ENCODE measurements around the gene IL20RA.

DNA sequence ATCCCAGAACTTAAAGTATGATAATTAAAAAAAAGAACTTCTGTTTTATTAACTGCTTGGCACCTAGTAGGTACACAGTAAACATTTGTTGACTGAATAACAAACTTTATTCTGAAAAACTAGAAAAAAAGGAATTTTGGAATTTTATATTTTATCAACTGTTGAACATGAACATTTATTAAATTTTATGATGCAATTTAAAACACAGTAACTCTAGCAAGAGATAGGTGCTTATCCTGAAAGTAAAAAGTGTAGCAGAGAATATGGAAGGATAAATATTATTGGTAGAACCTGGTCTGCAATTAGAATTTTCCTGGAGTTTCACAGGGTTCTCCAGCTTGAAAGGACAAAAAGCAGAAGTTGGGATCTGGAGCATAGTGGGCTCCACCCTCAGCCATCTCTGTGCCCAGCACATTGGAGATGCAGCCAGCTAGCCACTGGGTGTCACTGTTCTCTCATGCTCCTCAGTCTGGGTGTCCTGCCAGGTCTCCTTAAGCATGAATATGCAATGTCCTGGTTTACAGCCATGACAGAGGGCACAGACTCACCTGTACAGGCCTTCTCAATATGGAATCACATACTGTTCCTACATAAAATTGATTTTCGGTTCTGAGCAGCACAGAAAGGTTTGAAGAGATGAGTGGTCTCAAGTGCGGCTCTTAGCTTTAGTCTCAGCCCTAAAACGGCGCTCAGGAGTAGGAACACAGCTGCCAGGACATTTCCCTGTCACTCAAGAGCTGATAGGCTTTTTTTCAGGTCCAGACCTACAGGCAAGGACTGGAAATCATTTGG, 31.7 kb upstream of the IL20RA start:
- TF ChIP-seq POLR2AphosphoS5 (IDR thresholded peaks at IDR 0.05; ENCODE audit: low read depth, low read length), result no peak
- TF ChIP-seq, protein P1, sequence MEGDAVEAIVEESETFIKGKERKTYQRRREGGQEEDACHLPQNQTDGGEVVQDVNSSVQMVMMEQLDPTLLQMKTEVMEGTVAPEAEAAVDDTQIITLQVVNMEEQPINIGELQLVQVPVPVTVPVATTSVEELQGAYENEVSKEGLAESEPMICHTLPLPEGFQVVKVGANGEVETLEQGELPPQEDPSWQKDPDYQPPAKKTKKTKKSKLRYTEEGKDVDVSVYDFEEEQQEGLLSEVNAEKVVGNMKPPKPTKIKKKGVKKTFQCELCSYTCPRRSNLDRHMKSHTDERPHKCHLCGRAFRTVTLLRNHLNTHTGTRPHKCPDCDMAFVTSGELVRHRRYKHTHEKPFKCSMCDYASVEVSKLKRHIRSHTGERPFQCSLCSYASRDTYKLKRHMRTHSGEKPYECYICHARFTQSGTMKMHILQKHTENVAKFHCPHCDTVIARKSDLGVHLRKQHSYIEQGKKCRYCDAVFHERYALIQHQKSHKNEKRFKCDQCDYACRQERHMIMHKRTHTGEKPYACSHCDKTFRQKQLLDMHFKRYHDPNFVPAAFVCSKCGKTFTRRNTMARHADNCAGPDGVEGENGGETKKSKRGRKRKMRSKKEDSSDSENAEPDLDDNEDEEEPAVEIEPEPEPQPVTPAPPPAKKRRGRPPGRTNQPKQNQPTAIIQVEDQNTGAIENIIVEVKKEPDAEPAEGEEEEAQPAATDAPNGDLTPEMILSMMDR (IDR thresholded peaks at IDR 0.05), result peak; percentile 64
- TF ChIP-seq TAF1 (IDR thresholded peaks at IDR 0.05; ENCODE audit: borderline replicate concordance, low read depth, low read length), result no peak
- TF ChIP-seq EZH2phosphoT487 (IDR thresholded peaks at IDR 0.05; ENCODE audit: borderline replicate concordance, low read depth), result no peak
- TF ChIP-seq JUND (IDR thresholded peaks at IDR 0.05), result no peak
- TF ChIP-seq RAD21 (IDR thresholded peaks at IDR 0.05; ENCODE audit: low read length), result peak; percentile 81
- TF ChIP-seq CHD2 (IDR thresholded peaks at IDR 0.05; ENCODE audit: low read length, partially characterized antibody), result peak; percentile 21
- TF ChIP-seq FOXJ3 (CRISPR knock-in tag; IDR thresholded peaks at IDR 0.05), result no peak
- no peak for TF ChIP-seq GABPA (IDR thresholded peaks at IDR 0.05; ENCODE audit: low read depth)
- no peak for TF ChIP-seq FOXM1 (IDR thresholded peaks at IDR 0.05; ENCODE audit: low read depth)
- no peak for TF ChIP-seq MXI1 (IDR thresholded peaks at IDR 0.05; ENCODE audit: low read depth, low read length)
- TF ChIP-seq TEAD4 (IDR thresholded peaks at IDR 0.05; ENCODE audit: borderline replicate concordance, insufficient read depth), result no peak
- no peak for TF ChIP-seq YY1 (IDR thresholded peaks at IDR 0.05; ENCODE audit: low read depth)
- TF ChIP-seq, protein P2, sequence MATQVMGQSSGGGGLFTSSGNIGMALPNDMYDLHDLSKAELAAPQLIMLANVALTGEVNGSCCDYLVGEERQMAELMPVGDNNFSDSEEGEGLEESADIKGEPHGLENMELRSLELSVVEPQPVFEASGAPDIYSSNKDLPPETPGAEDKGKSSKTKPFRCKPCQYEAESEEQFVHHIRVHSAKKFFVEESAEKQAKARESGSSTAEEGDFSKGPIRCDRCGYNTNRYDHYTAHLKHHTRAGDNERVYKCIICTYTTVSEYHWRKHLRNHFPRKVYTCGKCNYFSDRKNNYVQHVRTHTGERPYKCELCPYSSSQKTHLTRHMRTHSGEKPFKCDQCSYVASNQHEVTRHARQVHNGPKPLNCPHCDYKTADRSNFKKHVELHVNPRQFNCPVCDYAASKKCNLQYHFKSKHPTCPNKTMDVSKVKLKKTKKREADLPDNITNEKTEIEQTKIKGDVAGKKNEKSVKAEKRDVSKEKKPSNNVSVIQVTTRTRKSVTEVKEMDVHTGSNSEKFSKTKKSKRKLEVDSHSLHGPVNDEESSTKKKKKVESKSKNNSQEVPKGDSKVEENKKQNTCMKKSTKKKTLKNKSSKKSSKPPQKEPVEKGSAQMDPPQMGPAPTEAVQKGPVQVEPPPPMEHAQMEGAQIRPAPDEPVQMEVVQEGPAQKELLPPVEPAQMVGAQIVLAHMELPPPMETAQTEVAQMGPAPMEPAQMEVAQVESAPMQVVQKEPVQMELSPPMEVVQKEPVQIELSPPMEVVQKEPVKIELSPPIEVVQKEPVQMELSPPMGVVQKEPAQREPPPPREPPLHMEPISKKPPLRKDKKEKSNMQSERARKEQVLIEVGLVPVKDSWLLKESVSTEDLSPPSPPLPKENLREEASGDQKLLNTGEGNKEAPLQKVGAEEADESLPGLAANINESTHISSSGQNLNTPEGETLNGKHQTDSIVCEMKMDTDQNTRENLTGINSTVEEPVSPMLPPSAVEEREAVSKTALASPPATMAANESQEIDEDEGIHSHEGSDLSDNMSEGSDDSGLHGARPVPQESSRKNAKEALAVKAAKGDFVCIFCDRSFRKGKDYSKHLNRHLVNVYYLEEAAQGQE (IDR thresholded peaks at IDR 0.05; ENCODE audit: low read depth, low read length), result no peak

Data from SK-N-SH (cell line).